GM21576 (cell line): ENCODE results near the gene NCCRP1.

Experiments used
- ATAC-seq: cut with Tn5 transposase; IDR thresholded peaks from one replicate; pipeline ENCODE4 v1.9.1; 2021; ENCODE audit warnings: mild to moderate bottlenecking, moderate library complexity; ENCODE audit not compliant: unreplicated experiment

Gene NCCRP1

DNA sequence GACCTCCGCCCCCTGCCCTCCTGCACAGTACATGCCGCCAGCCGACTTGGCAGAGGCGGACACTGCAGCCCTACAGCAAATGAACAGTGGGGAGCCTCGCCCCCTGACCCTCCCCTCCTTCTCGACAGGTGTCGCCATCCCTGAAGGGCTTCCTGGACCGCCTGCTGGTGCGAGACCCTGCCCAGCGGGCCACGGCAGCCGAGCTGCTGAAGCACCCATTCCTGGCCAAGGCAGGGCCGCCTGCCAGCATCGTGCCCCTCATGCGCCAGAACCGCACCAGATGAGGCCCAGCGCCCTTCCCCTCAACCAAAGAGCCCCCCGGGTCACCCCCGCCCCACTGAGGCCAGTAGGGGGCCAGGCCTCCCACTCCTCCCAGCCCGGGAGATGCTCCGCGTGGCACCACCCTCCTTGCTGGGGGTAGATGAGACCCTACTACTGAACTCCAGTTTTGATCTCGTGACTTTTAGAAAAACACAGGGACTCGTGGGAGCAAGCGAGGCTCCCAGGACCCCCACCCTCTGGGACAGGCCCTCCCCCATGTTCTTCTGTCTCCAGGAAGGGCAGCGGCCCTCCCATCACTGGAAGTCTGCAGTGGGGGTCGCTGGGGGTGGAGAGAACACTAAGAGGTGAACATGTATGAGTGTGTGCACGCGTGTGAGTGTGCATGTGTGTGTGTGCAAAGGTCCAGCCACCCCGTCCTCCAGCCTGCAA is 18.3 kb upstream of the NCCRP1 start:
- no peak for ATAC-seq

DNA sequence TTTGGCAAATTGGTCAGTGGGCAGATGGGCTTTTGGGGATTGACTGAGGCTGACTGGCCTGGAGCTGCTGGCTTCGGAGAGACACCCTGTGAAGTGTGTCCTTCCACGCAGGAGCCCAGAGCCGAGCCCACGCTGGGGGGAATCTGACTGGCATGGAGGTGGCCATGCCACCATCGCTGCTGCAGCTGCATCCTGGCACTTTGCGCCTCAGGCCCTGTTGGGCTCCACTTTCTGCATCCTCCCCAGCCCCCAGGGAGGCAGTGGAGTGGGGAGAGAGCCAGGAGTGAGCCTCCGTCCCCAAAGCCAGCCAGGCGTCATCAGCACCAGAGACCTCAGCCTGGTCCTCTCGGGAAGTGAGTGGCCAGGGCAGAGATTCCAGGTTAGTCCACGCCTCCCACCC is 17.0 kb upstream of the NCCRP1 start:
- ATAC-seq, result no peak

DNA sequence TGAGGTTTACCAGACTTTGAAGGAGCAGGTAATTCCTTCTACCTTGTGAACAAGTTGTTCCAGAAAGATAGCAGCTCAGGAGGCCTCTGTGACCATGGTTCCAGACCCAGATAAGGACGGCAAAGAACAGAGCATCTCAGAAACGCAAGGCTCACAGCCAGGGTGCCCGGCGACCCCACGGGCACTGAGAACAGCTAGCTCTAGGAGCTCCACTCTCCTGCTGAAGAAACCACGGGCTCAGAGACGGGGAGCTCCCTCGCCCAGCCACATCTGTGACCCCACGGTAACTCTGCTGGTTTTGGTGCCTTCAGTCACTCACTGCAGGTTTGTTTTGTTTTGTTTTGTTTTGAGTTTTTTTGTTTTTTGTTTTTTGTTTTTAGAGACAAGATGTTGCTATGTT is 16.0 kb upstream of the NCCRP1 start:
- no peak for ATAC-seq

DNA sequence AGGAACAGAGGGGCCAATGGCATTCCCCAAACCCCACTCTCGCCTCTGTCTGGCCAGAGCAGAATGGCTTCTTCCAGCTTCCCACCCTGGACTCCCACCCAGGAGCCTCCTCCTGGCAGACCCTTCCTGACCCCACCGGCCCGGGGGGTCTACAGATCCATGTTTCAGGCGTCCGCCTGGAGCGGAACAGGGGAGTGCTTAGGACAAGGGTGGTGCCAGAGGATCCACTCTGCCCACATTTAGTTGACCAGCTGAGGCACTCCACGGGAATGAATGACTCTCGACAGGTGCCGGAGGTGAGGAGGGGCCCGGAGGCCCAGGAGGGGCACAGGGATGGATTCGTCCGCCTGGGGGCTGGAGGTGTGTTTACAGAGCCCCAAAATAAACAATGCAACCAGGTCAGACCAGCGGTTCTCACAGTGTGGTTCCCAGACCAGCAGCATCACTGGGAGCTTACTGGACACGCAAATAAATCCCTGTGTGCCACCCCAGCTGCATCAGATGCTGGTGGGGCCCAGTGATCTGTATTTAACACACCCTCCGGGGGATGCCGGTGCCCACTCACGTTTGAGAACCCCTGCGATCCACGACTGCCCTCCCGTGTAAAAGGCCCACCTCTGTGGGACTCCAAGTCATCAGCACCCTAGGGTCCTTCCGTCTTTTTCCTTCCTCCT is 15.1 kb upstream of the NCCRP1 start:
- ATAC-seq, result no peak

DNA sequence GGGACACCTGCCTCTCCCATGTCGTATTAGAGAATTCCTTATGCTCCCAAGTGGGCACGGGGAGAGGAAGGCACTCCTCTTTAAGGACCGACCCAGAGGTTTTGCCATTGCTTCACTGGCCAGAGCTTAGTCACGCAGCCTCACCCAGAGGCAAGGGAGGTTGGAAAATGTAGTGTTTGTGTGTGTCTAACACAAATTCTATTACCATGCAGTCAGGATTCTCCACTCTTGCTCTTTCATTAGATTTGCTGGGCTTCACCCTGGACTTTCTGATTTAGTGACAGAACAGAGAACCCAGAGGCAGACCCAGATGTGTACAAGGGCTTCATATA is 14.6 kb upstream of the NCCRP1 start:
- no peak for ATAC-seq

DNA sequence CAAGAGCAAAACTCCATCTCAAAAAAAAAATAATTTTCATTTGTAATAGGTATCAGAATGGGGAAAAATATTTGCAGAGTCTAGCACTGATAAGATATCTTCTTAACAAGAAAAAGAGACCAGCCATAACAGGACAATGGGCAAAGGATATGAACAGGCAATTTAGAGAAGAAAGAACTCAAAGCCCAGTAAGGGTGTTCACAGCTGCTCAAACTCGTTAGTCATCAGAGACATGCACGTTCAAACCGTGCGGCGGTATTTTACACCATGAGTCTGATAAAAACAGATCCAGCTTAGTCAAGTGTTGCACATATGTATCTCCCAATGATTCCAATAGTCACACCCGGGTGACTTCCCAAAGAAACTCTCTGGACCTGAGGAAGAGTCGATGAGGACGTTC is 13.7 kb upstream of the NCCRP1 start:
- no peak for ATAC-seq

DNA sequence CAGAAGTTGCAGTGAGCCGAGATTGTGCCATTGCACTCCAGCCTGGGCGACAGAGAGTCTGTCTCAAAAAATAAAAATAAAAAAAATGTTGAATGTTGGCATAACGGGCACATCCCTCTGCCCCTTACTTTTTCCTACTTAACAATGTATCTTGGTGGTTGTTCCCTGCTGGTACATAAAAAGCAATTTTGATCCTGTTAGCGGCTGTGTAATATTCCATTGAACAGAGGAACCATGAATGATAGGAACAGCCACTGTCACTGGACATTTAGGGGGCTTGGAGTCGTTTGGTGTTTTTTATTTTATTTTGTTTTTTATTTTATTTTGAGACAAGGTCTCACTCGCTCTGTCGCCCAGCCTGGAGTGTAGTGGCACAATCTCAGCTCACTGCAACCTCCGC is 10.4 kb upstream of the NCCRP1 start:
- ATAC-seq, result no peak

DNA sequence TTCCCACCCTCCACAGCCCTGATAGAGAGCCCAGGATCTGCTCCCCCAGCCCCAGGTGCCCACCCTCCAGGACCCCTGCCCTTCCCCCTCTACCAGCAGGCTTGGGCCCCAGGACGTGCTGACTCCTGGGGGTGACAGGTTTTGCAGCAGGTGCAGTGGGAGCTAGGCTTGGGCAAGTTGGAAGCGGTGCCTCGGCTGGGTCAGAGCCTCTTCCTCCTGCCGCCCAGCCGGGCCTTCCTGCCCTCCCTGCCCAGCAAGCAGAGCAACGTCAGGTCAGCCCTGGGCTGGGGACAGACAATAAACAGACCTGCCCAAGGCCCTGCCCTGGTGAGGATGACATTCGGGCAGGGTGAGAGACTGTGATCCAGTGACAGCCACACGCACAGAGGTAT is 9.2 kb upstream of the NCCRP1 start:
- no peak for ATAC-seq

DNA sequence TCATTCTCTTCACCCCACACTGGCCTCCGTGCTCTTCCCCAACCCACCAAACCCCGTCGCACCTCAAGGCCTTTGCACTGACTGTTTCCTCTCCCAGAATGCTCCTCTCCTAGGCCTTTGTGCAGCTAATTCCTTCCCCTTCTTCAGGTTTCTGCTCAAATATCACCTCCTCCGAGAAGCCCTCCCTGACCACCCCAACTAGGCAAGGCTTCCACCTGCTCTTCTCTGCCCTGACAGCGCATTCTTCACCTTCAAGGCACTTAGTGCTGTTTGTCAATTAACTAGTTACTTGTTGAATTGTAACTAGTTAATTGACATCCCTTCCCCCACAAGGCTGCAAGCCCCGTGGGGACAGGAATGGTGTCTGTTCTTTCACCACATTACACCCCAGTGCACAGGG is 7.8 kb upstream of the NCCRP1 start:
- no peak for ATAC-seq

DNA sequence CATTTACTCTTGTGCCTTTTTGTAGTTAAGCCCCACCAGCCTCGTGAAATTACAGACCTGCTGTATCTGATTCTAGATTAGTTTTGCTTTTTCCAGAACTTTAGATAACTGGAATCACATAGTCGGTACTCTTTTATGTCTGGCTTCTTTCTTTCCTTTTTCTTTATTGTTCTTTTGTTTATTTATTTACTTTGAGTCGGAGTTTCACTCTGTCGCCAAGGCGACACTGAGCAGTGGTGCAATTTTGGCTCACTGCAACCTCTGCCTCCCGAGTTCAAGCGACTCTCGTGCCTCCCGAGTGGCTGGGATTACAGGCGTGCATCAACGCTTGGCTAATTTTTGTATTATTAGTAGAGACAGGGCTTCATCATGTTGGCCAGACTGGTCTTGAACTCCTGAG is 6.0 kb upstream of the NCCRP1 start:
- ATAC-seq, result no peak

DNA sequence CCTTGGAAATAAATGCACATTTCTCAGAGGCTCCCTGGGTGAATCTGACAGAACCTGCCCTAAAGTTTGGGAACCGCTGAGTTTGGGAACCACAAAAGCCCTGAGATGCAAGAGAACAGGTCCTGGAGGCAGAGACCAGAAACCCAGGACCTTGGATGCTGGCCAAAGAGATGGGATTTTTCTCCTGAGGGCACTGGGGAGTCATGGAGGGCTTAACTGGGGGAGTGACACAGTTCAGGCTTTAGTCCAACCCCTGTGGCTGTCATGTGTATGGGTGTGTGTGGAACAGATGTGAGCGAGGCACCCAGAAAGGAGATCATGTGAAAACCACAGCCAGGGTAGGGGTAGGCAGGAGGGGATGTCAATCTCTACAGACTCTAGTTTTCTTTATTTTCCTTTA is 3.9 kb upstream of the NCCRP1 start:
- no peak for ATAC-seq

DNA sequence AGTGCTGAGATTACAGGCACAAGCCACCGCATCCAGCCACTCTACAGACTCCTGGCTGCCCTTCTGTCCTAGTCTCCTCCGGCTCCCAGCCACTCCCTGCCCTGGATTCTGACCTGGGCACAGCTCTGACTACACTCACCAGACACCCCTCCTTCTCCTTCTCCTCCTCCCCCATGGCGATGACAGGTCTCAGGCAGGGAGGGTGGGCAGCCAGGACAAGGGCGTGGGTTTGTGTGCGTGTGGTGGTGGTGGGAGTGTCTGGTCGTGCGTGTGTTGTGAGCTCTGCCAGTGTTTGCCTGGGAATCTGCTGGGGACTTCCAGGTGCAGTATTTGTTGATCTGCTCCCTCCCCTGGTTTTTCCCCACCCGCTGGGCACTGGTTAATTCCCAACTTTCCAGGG is 3.0 kb upstream of the NCCRP1 start:
- ATAC-seq, result no peak

DNA sequence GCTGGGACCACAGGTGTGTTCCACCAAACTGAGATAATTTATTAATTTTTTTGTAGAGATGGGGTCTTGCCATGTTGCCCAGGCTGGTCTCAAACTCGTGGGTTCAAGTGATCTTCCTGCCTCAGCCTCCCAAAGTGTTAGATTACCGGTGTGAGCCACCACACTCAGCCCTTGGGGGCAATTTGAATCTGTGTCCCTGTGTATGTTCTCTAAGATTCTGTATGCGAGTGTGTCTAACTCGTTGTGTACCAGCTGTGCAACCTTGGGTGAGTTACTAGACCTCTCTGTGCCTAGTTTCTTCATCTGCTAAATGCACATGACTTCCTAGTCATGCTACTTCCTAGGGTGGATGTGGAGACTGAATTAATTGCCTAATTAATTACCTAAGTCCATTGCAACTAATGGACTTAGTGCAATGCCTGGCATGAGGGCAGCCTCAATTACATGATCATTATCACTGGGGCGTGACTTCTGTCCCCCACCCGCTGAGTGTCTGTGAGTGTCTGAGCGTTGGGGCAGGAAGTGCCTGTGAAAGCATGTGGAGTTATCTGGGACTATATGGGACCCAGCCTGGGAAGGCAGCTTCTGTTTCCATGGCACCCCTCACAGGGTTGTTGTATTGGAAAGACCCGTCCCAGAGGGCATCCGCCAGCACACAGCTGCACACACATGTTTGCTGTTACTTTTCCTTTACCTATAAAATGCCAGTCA is 1.8 kb upstream of the NCCRP1 start:
- no peak for ATAC-seq

DNA sequence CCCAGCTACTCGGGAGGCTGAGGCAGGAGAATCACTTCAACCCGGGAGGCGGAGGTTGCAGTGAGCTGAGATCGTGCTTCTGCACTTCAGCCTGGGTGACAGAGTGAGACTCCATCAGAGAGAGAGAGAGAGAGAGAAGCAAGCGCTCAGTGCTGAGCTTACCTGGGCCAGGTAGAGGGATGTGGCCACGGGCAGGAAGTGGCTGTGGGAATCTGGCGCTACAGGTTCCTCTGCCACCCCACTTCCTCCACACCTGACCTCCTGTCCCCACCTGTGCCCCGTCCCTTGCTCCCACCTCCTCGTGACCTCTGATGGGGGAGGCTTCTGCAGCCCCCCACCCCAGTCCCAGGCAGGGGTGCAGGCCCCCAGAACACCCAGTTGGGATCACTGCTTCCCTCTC is 1.0 kb upstream of the NCCRP1 start:
- no peak for ATAC-seq

DNA sequence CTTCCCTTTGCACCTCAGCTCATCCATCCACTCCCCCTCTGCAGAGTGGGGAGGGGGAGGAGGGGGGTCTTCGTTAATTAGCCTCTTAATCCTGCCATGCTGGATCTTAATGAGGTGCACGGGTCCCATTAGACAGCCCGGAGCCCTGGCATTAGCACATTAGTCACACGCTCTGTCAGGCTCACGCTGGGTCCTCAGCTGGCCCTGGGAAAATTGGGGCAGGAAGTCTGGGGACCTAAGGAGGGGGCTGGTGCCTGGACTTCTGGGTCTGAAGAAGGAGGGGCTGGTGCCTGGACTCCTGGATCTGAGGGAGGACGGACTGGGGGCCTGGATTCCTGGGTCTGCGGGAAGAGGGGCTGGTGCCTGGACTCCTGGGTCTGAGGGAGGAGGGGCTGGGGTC is 444 bp upstream of the NCCRP1 start:
- ATAC-seq, result no peak

DNA sequence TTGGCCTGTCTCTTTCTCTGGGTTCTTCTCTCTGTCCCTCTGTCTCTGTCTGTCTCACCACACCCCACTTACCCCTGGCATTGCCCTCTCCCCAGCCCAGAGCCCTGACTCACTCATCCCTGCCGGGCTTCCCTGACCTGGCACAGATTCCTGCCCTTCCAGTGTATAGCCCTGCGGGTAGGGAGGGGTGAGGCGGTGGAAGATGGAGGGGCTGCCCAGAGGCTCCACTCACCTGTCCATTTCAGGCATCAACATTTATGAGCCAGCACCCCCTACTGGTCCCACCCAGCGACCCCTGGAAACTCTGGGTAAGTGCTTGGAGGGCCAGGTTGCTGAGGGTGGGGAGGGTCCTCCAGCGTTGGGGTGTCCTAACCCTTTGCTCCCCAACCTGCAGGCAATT is 1.0 kb downstream of the NCCRP1 start:
- no peak for ATAC-seq

DNA sequence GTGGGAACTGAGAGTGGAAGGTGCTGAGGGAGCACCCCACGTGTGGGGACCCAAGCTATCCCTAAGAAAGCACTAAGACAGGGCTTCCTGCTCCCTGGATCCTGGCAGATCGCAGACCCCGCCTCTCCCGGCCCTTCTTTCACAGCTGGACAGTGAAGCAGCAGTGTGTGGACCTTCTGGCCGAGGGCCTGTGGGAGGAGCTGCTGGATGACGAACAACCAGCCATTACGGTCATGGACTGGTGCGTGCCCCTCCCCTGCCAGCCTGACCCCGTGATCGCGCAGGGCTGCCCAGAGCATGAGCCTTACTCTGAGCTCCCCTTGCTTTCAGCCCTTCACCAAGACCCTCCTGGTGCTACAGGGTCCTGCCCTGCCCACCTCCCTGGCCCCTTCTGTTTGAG is 2.3 kb downstream of the NCCRP1 start:
- no peak for ATAC-seq

DNA sequence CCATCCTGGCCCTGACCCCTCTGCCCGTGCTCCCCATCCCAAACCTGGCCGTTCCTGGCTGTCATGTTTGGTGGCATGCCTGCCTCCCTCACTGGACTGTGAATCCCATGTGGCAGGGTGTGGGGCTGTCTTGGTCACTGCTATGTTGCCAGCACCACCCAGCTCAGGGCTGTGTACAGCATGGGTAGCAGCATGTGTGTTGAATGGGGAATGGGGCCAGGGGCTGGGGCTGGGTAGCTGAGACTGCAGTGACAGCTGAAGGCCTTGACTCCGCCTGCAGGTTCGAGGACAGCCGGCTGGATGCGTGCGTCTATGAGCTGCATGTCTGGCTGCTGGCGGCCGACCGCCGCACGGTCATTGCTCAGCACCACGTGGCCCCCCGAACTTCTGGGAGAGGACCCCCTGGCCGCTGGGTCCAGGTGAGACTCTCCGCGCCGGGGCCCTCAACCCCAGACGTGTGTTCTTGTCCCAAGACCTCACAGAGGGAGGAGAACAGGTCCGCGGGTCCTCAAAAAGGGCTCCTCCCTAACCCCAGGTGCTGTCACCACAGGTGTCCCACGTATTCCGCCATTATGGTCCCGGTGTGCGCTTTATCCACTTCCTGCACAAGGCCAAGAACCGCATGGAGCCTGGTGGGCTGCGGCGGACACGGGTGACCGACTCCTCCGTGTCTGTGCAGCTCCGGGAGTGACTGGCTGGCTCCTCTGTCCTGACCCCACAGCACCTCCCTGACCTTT is 3.5 kb downstream of the NCCRP1 start:
- no peak for ATAC-seq

DNA sequence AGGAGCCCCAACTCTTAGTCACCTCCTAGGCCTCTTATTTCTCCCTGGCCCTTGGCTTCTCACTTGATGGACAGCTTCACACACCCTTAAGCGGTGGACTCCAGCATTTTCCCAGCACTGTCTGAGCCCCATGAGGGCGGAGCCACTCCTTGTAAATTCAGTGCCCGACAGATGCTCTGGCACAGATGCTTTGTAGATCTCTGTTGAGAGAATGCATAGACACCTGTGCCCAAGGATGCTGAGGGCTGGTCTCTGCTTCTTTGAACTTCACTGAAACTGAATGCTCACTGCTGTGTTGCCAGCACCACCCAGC is 4.0 kb downstream of the NCCRP1 start:
- ATAC-seq, result no peak

DNA sequence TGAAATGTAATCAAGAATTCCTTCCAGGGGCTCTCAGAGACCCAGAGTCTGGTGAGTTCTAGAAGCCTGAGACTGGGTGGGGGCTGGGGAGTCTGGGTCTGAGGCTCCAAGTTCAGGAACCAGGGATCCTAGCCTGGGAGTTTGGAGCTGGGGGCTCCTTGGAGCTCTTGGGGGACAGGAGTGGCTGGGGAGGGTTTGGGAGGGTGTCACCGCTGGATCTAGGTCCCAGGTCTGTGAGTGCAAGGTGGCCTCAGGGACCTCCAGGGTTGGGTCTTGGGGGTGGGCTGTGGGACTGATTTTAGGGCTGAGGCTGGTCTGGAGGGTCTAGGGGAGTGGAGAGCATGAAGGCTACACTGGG is 6.2 kb downstream of the NCCRP1 start:
- no peak for ATAC-seq

DNA sequence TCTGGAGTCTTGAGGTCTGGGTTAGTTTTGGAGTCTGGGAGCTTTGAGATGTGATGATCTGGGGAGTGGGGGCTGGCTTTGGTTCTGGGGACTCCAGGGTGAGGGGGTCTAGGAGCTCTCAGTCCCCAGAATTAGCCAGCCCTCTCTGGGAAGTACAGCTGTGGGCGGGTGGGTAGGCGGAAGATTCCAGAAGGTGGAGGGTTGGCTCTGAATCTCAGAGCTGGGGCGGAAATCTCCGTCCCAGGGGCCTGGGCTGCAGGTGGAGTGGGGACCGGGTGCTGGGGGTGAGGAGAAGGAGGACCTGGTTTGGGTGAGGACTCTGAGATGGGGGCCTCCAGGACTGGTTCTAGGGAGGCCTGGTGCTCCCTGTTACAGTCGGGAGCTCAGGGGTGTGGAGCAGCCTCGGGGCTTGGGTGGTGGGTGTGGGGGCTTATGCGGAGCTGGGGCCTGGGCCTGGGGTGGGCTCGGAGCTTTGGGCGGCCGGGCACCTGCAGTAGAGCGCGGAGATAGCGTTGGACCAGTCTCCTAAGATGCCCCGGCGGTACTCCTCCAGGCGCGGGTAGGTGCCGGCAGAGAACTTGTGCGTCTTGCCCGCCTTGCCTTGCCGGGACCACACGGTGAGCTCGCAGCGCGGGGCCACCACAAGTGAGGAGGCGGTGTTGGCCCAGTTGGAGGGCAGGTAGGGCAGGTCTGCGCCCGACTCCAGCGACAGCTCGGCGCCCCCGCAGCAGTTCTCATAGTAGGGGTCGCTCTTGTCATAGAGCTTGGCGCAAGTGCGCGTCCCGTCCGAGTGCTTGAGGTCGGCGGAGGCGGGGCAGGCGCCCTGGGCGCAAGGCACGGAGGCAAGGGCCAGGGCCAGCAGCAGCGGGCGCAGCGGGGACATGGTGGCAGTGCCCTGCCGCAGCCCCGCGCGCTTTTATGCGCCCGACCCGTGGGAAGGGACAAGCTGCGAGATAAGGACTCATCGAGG is 6.9 kb downstream of the NCCRP1 start, which contains the start of gene SYCN:
TSS of gene SYCN (minus strand) at position 892 of the 970 bp plus-strand sequence. CDS start at position 883, 9 bp downstream.
- no peak for ATAC-seq
